Subcutaneous adipose tissue (tissue), 4 donors: Measurements from ENCODE around the gene MAN1A1. TPM values are rescaled to one million over a fixed set of nuclear protein-coding genes. Genes with fewer than 3 reads are reported as not detected.

ENCODE experiments used
- total RNA-seq, 4 donors: library from RNA; depleted of rRNA; stranded (reverse); fragments of >200 nt; gene quantifications; one replicate each; pipeline ENCODE4 v1.1.0, GENCODE V29; 2016
- TF ChIP-seq, protein P1 (sequence below): fragments of 450-650 bp; IDR thresholded peaks from one replicate; pipeline ENCODE4 v1.5.1; 2016; ENCODE audit warnings: low read depth, mild to moderate bottlenecking, control low read depth, antibody characterized with exemption, moderate library complexity

Gene MAN1A1
- total RNA-seq, 4 donors from 2014 or later = 268 to 470 (median 387) TPM

DNA sequence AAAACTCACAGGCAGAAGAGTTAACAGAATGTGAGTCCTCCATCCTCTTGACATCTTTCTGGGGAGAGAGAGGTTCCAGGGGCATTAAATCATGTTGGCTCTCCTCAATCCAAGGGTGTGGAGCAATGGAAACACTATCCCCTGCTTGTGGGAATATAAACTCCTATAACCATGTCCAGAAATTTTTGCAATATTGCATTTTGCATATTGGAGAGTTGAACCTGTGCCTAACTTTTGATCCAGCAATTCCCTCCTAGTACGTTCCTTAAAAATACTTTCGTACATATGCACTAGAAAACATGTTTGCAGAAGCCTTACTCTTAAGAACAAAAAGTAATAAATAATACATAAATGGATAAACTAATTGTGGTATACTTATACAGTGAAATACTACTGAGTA is 214.8 kb downstream of the MAN1A1 start:
- TF ChIP-seq, protein P1, sequence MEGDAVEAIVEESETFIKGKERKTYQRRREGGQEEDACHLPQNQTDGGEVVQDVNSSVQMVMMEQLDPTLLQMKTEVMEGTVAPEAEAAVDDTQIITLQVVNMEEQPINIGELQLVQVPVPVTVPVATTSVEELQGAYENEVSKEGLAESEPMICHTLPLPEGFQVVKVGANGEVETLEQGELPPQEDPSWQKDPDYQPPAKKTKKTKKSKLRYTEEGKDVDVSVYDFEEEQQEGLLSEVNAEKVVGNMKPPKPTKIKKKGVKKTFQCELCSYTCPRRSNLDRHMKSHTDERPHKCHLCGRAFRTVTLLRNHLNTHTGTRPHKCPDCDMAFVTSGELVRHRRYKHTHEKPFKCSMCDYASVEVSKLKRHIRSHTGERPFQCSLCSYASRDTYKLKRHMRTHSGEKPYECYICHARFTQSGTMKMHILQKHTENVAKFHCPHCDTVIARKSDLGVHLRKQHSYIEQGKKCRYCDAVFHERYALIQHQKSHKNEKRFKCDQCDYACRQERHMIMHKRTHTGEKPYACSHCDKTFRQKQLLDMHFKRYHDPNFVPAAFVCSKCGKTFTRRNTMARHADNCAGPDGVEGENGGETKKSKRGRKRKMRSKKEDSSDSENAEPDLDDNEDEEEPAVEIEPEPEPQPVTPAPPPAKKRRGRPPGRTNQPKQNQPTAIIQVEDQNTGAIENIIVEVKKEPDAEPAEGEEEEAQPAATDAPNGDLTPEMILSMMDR = no peak

DNA sequence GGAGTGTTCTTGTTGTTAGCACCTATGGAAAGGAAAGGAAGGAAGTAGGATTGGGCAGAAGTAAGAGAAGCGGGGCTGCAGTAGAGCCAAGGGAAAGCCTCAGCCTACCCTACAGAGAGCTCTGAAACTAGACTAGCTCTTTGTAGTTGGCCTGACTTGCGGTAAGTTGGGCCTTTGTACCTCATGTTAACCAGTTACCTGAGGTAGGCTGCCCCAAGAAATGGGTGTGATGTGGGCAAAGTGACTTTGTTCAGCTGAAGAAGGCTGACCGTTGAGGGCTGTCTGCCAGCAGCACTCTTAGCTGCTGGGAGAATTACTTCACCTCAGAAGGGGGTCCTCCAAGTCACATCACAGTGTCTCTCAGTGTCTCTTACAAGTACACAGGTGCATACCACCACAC is 216.2 kb downstream of the MAN1A1 start:
- TF ChIP-seq, protein P1 = no peak

DNA sequence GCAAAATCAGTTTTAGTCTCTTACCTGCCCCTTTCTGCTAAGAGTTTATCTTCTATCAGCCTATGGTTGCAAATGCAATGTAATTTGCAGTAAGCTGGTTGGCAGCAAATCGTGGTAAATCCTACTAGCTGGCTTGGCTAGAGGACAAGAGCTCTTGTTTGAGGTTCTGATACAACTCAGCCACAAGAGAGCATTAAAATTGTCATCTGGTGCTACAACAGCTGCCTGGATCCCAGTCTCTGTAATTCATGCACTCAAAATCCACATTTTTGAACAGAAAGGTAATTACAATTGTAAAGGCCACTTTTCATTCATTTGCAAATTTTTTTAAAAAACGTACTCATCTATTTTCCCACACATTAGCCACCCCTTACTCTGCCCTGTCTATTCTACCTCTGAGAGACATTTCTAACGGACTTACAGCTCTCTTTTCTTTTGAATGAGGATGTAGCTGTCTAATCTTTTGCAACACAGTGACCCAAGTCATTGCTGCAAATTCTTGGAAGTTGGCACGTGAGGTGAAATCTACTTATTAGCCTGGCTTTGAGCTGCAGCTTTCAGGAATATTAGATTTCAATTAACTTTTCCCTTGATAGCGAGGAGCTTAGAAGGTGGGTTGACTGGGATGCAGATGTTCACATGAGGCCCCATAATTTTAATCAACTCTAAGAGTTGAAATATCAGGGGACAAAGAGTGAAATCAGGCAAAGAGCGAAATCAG is 217.1 kb downstream of the MAN1A1 start:
- TF ChIP-seq, protein P1 = no peak

DNA sequence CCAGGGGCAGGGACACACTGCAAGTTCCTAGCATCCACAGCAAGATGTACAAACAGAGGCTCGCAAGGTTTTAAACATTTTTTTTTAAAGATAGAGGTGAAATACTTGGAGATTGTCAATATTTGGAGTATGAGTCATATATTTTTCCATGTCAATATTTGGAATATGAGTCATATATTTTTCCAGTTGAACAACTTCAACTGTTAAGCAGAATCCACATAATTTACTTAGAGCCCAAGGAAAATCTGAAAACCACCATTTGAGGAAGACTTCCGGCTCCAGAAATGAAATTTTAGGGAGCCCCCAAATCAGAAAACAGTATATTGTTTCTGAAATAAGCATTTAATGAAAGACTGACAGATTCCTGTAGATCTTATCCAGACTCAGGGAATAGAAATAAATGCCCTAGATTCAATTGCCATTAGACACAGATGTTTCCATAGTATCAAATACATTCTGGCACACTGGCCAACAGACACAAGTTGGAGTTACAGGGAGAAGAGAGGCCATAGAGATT is 219.5 kb downstream of the MAN1A1 start:
- TF ChIP-seq, protein P1 = no peak

DNA sequence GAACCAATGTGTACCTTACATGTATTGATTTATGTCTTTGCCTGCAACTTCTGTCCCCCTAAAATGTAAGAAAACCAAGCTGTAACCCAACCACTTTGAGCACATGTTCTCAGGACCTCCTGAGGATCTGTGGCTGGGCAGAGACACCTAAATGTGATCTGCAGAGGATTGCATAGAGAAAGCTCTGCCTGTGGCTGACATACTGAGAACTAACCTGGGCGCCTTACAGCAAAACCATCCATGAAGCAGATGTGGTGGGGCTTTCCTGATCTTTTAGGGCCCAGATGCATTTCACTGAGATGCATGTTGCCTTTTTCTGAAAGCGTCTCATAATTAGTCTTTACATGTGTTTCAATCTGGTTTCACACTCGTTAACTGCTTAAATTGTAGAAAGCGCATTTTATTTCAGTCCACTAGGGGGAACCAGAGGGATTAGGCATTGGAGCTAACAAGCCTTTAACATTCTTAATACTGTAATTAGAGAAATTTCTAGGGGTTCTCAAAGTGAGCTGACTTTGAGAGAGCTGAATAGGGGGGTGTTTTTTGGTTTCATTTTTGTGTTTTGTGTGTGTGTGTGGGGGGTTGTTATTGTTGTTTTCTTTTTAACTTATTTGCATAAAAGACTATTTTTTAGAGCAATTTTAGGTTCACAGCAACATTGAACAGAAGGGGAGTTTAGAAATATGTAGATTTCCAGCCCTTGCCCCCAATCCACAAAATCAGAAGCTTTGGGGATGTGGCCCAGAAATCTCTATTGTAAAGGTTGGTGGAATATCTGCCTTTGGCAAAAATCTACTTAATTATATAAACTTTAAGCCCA is 220.2 kb downstream of the MAN1A1 start:
- TF ChIP-seq, protein P1 = no peak

DNA sequence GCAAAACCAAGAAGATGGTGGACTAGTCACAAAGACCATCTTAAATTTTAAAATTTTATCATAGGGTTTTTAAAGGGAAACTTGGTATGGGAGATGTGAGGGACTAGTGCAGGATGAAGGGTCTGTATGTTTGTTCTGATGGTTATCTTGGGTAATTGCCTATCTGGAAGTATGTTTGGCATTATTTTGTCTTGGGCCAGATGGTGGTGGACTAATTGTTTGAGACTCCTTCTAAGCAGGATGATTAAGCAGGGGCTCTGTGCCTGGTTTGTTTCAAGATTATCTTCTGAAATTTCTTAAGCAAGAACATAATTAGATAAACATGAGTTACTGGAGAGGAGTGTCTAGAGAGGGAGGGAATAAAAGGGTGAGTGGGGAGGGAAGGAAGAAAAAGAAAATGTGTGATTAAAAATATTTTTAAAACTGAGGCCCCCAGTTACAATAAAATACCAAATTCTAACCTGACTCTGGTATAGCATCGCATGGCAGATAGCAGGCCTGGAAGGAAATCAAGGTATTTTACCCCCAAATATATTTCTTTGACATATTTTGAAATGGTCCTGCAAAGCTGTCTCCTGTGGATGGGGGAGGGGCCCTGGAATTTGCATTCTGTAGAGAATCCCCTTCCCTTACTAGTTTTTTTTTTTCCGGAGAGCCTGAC is 221.2 kb downstream of the MAN1A1 start:
- TF ChIP-seq, protein P1 = no peak

DNA sequence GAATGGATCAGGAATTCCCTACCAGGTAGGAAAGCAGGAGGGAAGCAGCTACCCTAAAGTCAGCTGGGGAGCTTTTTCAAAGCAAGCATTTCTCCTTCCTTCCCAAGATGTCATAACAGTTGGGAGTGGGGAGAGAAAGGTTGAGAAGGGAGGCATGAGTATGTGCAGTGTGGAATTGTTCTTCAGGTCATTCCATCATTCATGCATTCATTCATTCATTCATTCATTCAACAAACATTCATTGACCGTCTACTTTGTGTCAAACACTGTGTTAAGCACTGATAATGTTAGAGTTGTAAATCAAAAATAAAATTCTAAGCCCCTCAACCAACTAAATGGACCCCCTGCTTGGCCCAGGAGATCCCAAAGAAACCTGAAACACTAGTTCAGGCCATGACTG is 221.9 kb downstream of the MAN1A1 start:
- TF ChIP-seq, protein P1 = no peak
